Breast epithelium (tissue), 3 donors: ENCODE results near the gene RAB9B.

ENCODE experiments used
- CTCF ChIP-seq, 3 donors: fragments of 450-650 bp; IDR thresholded peaks; one replicate each; pipeline ENCODE4 v1.5.1; 2016 to 2017; ENCODE audit warnings: antibody characterized with exemption in 3 of 3, mild to moderate bottlenecking in 3 of 3, moderate library complexity in 3 of 3
- POLR2A ChIP-seq: fragments of 450-650 bp; IDR thresholded peaks from one replicate; pipeline ENCODE4 v1.6.1; 2016; ENCODE audit warnings: antibody characterized with exemption, mild to moderate bottlenecking, moderate library complexity
- POLR2AphosphoS5 ChIP-seq, 3 donors: sonication (generic); formaldehyde crosslinking; IDR thresholded peaks; one replicate each; pipeline ENCODE4 v1.6.1; 2017; ENCODE audit warnings: antibody characterized with exemption in 3 of 3

DNA sequence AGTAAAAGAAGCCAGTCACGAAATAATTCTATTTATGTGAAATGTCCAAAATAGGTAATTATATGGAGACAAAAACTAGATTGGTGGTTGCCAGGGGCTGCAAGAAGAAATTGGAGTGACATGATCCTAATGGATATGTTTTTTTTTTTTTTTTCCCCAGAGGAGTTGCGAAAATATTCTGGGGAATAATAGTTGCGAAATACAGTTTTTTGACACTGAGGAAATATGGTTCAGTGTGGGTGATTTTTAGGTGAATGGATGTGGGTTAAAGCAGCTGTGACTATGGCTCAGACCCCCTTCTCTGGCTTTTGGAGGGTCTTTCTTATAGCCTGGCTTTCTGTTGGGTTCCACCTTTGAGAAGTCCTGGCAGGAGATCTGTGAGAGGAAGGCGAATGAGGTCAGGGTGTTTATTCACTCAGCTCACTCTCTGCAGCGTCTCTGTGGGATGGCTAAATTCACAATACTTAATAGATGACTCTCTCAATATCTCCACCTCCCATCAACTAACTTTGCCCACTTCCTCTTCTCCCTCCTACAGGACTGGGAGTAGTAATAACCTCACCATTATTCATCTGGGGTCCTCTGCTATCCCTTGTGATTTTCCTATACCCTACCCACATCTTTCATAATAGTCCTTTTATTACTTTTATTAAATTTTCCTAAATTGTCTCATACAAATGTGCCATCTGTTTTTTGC, 15.3 kb upstream of the RAB9B start:
- TF ChIP-seq POLR2AphosphoS5 (IDR thresholded peaks at IDR 0.05) (no peak), CTCF (IDR thresholded peaks at IDR 0.05) (no peak), POLR2A (no peak)
